H1 (cell line): Measurements from ENCODE around the gene CDHR2. TPM values are rescaled to one million over a fixed set of nuclear protein-coding genes. Genes with fewer than 3 reads are reported as not detected.
A peak's percentile ranks its signal among the peaks of the same experiment; 100 is the strongest.

ENCODE experiments used
- CTCF ChIA-PET: fragments of 300-600 bp; sonication (Branson Sonifier 250); formaldehyde crosslinking; loops from one replicate; lab custom pipeline; 2021; ENCODE audit not compliant: partially characterized antibody; lab: Charles Lee
- POLR2A ChIA-PET: fragments of 300-600 bp; sonication (Branson Sonifier 250); formaldehyde crosslinking; loops from one replicate; lab custom pipeline; 2021; ENCODE audit warnings: inconsistent platforms; ENCODE audit not compliant: partially characterized antibody; lab: Charles Lee
- DNase-seq, 2 experiments: peaks; one replicate each; pipeline versions ENCODE4 v3.0.0 to v3.0.0-alpha.2; 2010 to 2022; ENCODE audit warnings: low spot score in 2 of 2, low read depth in 1 of 2, mixed read lengths in 1 of 2
- FAIRE-seq: peaks from 2 replicates; lab custom pipeline; 2011; peaks lifted over from hg19 to GRCh38; lab: Jason Lieb, UNC
- H2AFZ ChIP-seq: 2 replicates; pipeline ENCODE4 v1.8.1; 2012; ENCODE audit warnings: low read length, inconsistent platforms
- H2AK5ac ChIP-seq: 2 replicates; pipeline ENCODE4 v1.6.1; 2013; ENCODE audit warnings: low read depth, low read length
- H2BK120ac ChIP-seq: replicated peaks from 2 replicates; pipeline ENCODE3; 2013; ENCODE audit warnings: low read depth, low read length, inconsistent platforms
- H2BK12ac ChIP-seq: 2 replicates; pipeline ENCODE4 v1.6.1; 2013; ENCODE audit warnings: low read depth, low read length
- H2BK15ac ChIP-seq: 2 replicates; pipeline ENCODE4 v1.6.1; 2013; ENCODE audit warnings: low read length
- H2BK20ac ChIP-seq: 2 replicates; pipeline ENCODE4 v1.6.1; 2013; ENCODE audit warnings: low read length
- H2BK5ac ChIP-seq: 2 replicates; pipeline ENCODE4 v1.6.1; 2013; ENCODE audit warnings: low read depth, low read length
- H3K14ac ChIP-seq: 2 replicates; pipeline ENCODE4 v1.6.1; 2013; ENCODE audit warnings: inconsistent platforms; ENCODE audit not compliant: insufficient read length
- H3K18ac ChIP-seq: 2 replicates; pipeline ENCODE4 v1.6.1; 2013; ENCODE audit warnings: low read length; ENCODE audit errors: extremely low read depth
- H3K23ac ChIP-seq: 2 replicates; pipeline ENCODE4 v1.6.1; 2013; ENCODE audit warnings: inconsistent platforms; ENCODE audit not compliant: insufficient read length
- H3K23me2 ChIP-seq: 2 replicates; pipeline ENCODE4 v1.6.1; 2013; ENCODE audit warnings: low read depth, low read length
- H3K27ac ChIP-seq: 2 replicates; pipeline ENCODE4 v1.6.1; 2011; ENCODE audit warnings: low read depth, low read length, inconsistent platforms
- H3K27me3 ChIP-seq, 4 experiments: replicated peaks in 1 of 4; 1 replicate in 1 of 4; 2 replicates in 3 of 4; pipeline versions ENCODE4 v1.6.1 to v1.8.1; 2011 to 2013; ENCODE audit warnings: low read length in 3 of 4, mild to moderate bottlenecking in 3 of 4, inconsistent platforms in 2 of 4, mixed read lengths in 2 of 4, moderate library complexity in 1 of 4; ENCODE audit not compliant: control insufficient read depth in 3 of 4, insufficient read depth in 3 of 4; ENCODE audit errors: extremely low read depth in 1 of 4
- H3K36me3 ChIP-seq, 4 experiments: 2 replicates each; pipeline versions ENCODE4 v1.6.1 to v1.8.1; 2011 to 2013; ENCODE audit warnings: mild to moderate bottlenecking in 4 of 4, low read length in 3 of 4, moderate library complexity in 2 of 4, control low read depth in 1 of 4, inconsistent platforms in 1 of 4; ENCODE audit not compliant: insufficient read depth in 4 of 4, control insufficient read depth in 2 of 4
- H3K4ac ChIP-seq: replicated peaks from 2 replicates; pipeline ENCODE3; 2013; ENCODE audit warnings: low read length, low read depth, mixed read lengths, inconsistent platforms; ENCODE audit not compliant: insufficient read length
- H3K4me1 ChIP-seq, 4 experiments: replicated peaks in 1 of 4; 1 replicate in 1 of 4; 2 replicates in 3 of 4; pipeline versions ENCODE4 v1.6.1 to v1.8.1; 2011 to 2013; ENCODE audit warnings: low read length in 3 of 4, inconsistent platforms in 2 of 4, mixed read lengths in 1 of 4; ENCODE audit not compliant: insufficient read depth in 4 of 4, control insufficient read depth in 3 of 4
- H3K4me2 ChIP-seq, 2 experiments: 2 replicates each; pipeline versions ENCODE4 v1.6.1 to v1.8.1; 2011 to 2013; ENCODE audit warnings: low read depth in 2 of 2, low read length in 2 of 2, control low read depth in 1 of 2, inconsistent platforms in 1 of 2, mild to moderate bottlenecking in 1 of 2; ENCODE audit not compliant: insufficient read depth in 1 of 2
- H3K4me3 ChIP-seq, 4 experiments: fragments of 200-600, 300-600 bp in 1 of 4; sonication (generic), shearing (Covaris generic), sonication (Bioruptor Twin) in 1 of 4; 2 replicates each; pipeline versions ENCODE4 v1.5.1 to v1.8.1; 2011 to 2016; ENCODE audit warnings: low read length in 4 of 4, low read depth in 3 of 4, control low read depth in 2 of 4, inconsistent platforms in 2 of 4, mild to moderate bottlenecking in 2 of 4, mixed read lengths in 1 of 4, moderate library complexity in 1 of 4; ENCODE audit not compliant: insufficient read depth in 2 of 4; ENCODE audit errors: extremely low read depth in 1 of 4
- H3K56ac ChIP-seq: replicated peaks from 2 replicates; pipeline ENCODE3; 2013; ENCODE audit warnings: low read depth, mild to moderate bottlenecking, mixed read lengths, low read length, inconsistent platforms; ENCODE audit not compliant: insufficient read length
- H3K79me1 ChIP-seq: 2 replicates; pipeline ENCODE4 v1.6.1; 2013; ENCODE audit warnings: low read depth, low read length, control low read depth
- H3K79me2 ChIP-seq, 2 experiments: 2 replicates each; pipeline versions ENCODE4 v1.6.1 to v1.8.1; 2012 to 2013; ENCODE audit warnings: low read length in 2 of 2, mild to moderate bottlenecking in 2 of 2, inconsistent platforms in 1 of 2; ENCODE audit not compliant: insufficient read depth in 2 of 2, control insufficient read depth in 1 of 2
- H3K9ac ChIP-seq, 4 experiments: replicated peaks in 1 of 4; 1 replicate in 1 of 4; 2 replicates in 3 of 4; pipeline versions ENCODE4 v1.6.1 to v1.8.1; 2011 to 2013; ENCODE audit warnings: low read depth in 3 of 4, low read length in 3 of 4, control low read depth in 2 of 4, mild to moderate bottlenecking in 2 of 4, moderate library complexity in 2 of 4, inconsistent platforms in 1 of 4; ENCODE audit errors: extremely low read depth in 1 of 4
- H3K9me3 ChIP-seq, 2 experiments: 2 replicates each; pipeline versions ENCODE4 v1.6.1 to v1.8.1; 2012 to 2013; ENCODE audit warnings: mild to moderate bottlenecking in 2 of 2, moderate library complexity in 2 of 2, control low read depth in 1 of 2, inconsistent platforms in 1 of 2, low read depth in 1 of 2, low read length in 1 of 2, mixed read lengths in 1 of 2; ENCODE audit not compliant: insufficient read depth in 2 of 2
- H4K20me1 ChIP-seq, 2 experiments: replicated peaks in 1 of 2; 2 replicates each; pipeline versions ENCODE3 to v1.8.1; 2011 to 2013; ENCODE audit warnings: inconsistent platforms in 2 of 2, low read length in 2 of 2, mild to moderate bottlenecking in 1 of 2; ENCODE audit not compliant: insufficient read depth in 2 of 2, control insufficient read depth in 1 of 2
- H4K5ac ChIP-seq: 2 replicates; pipeline ENCODE4 v1.6.1; 2013; ENCODE audit warnings: low read length, low read depth, mixed read lengths, inconsistent platforms; ENCODE audit not compliant: insufficient read length
- H4K8ac ChIP-seq: 2 replicates; pipeline ENCODE4 v1.8.0; 2013; ENCODE audit warnings: mild to moderate bottlenecking, moderate library complexity, low read length, inconsistent platforms; ENCODE audit not compliant: insufficient read depth; ENCODE audit errors: extremely low read depth
- H4K91ac ChIP-seq: replicated peaks from 2 replicates; pipeline ENCODE3; 2013; ENCODE audit warnings: low read length, mixed read lengths, inconsistent platforms; ENCODE audit not compliant: insufficient read length
- E2F6 ChIP-seq: IDR thresholded peaks from 2 replicates; pipeline ENCODE4 v1.6.1; 2012; ENCODE audit warnings: inconsistent platforms
- EZH2 ChIP-seq: fragments of 200-600 bp; sonication (generic); IDR thresholded peaks from 2 replicates; pipeline ENCODE4 v1.7.1; 2012; ENCODE audit warnings: low read depth, mild to moderate bottlenecking, moderate library complexity, low read length, inconsistent platforms; ENCODE audit not compliant: severe bottlenecking
- JUND ChIP-seq: IDR thresholded peaks from 2 replicates; pipeline ENCODE4 v1.6.1; 2011; ENCODE audit warnings: mild to moderate bottlenecking, improper control_type of control experiment, low read length
- MAX ChIP-seq: IDR thresholded peaks from 2 replicates; pipeline ENCODE4 v1.6.1; 2012; ENCODE audit warnings: inconsistent platforms
- PHF8 ChIP-seq: fragments of 200-600 bp; sonication (generic); conservative IDR thresholded peaks from 2 replicates; pipeline ENCODE4 v1.7.1; 2012; ENCODE audit warnings: low read depth, mild to moderate bottlenecking, inconsistent platforms, low read length, moderate library complexity
- POLR2A ChIP-seq, 2 experiments: IDR thresholded peaks; 1 replicate in 1 of 2; 2 replicates in 1 of 2; pipeline ENCODE4 v1.6.1; 2011; ENCODE audit warnings: low read depth in 2 of 2, low read length in 2 of 2, mild to moderate bottlenecking in 2 of 2; ENCODE audit errors: control extremely low read depth in 1 of 2
- RAD21 ChIP-seq, 2 experiments: IDR thresholded peaks in 1 of 2; conservative IDR thresholded peaks in 1 of 2; 2 replicates each; pipeline ENCODE4 v1.6.1; 2011; ENCODE audit warnings: low read depth in 2 of 2, low read length in 2 of 2, improper control_type of control experiment in 1 of 2, inconsistent platforms in 1 of 2, mild to moderate bottlenecking in 1 of 2, moderate library complexity in 1 of 2
- TAF1 ChIP-seq: IDR thresholded peaks from 2 replicates; pipeline ENCODE4 v1.6.1; 2011; ENCODE audit warnings: mild to moderate bottlenecking, low read depth, low read length
- WGBS, 2 experiments: shearing (Covaris generic) in 1 of 2; methylation state at CpG; one replicate each; pipeline versions ENCODE4 v1.1.6 to v1.1.7; 2013 to 2015; ENCODE audit warnings: low lambda C conversion rate in 2 of 2, mixed read lengths in 2 of 2, inconsistent platforms in 1 of 2, low coverage in 1 of 2, missing lambda C conversion rate in 1 of 2; ENCODE audit not compliant: insufficient replicate concordance in 2 of 2, insufficient coverage in 1 of 2, insufficient read length in 1 of 2; ENCODE audit errors: extremely low coverage in 1 of 2, missing lambda C conversion rate in 1 of 2; 5-methylcytosine and 5-hydroxymethylcytosine counted together
- polyA plus RNA-seq, 7 experiments: library from polyadenylated mRNA; depleted of rRNA in 3 of 7; stranded (reverse) in 5 of 7; unstranded in 2 of 7; fragments of >200 nt in 5 of 7; fragments of 200-250 nt in 2 of 7; gene quantifications; 1 replicate in 5 of 7; 2 replicates in 1 of 7; 4 replicates in 1 of 7; pipeline versions ENCODE4 v1.2.1 to v1.2.3, GENCODE V29; 2011 to 2013; ENCODE audit warnings: missing spikeins in 2 of 7, mixed read lengths in 2 of 7
- total RNA-seq: library from RNA; stranded (reverse); fragmentation: NEBNext Ultra II Directional; extraction: Animal tissue kit (Norgen Biotek cat#: 25700); gene quantifications from 2 replicates; pipeline ENCODE4 v1.2.1, GENCODE V29; 2021

CDHR2 gene
- total and polyA plus RNA-seq, 2 of the 8 experiments (the other 6 are each of a cell fraction or from before 2014, with no cell fraction given): 0.02 to 0.43 TPM

DNA sequence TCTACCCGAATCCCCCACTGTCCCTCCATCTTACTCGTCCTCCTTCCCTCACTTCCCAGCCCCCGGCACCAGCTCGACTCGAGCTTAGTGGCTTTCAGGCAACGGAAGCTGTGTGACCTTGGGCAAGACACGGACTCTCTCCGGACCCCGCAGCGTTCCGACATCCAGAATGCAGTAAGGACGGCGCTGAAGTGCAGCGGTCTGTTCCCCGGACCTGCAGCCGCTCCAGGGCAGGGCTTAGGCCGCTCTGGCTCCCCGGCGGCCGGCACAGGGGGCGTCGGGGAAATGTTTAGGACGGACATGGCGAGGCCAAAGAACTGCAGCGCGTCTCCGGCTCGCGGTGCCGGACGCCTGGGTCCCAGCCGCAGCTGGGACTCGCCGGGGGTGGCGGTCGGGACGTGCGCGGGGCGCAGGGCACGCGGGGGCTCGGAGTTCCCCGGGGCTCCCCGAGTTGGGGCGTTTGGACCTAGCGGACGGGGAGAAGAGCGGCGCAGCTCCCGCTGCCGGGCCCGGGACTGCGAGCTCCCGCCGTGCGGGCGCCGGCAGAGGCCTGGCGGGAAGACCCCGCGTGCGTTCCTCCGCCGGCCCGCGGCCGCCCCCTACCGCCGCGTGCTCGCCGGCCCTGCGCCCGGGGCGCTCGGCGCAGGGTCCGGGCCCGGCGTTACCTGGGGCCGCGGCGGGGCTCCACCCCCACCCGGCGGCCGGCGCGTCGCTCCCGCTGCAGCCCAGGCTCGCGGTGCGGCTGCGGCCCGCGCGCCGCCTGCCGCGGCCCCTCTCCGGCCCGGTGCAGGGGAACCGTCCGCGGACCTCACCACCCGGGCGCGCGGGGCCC is 6.3 kb upstream of the CDHR2 start:
- no peaks in the 10 kb centered on the region; a peak in 1 of 7 replicates for H3K27me3 ChIP-seq
- DNase-seq: peak in 1 of 2 experiments; percentile 84
- peak overlapping the region; percentile 55; the same call in 1 of the 2 replicates for H3K18ac ChIP-seq
- H2BK12ac ChIP-seq: 0 out of 2 replicates have a peak overlapping the region, but pooled peaks have one; percentile 56
- H3K4me2 ChIP-seq: peak overlapping the region; percentile 91 to 93
- H3K4me1 ChIP-seq: peaks cover 9 to 18% (median 18%) of the 10 kb centered on the region in 4 experiments
- no peak overlapping the region; the same call in 1 of the 2 replicates for H4K8ac ChIP-seq
- H3K27ac ChIP-seq: peak overlapping the region; percentile 51; the same call in 1 of the 2 replicates
- peaks cover 2% of the 10 kb centered on the region; the same call in 1 of the 2 replicates for H3K79me1 ChIP-seq
- H2BK120ac ChIP-seq: no peak overlapping the region
- no peak overlapping the region for H3K14ac ChIP-seq
- no peak overlapping the region for H3K23ac ChIP-seq
- H4K5ac ChIP-seq: no peak overlapping the region
- H2AK5ac ChIP-seq: peak overlapping the region; percentile 79; the same call in 1 of the 2 replicates
- H3K36me3 ChIP-seq: no peaks in the 10 kb centered on the region
- H3K4me3 ChIP-seq: peak overlapping the region; percentile 66 to 81 (median 71)
- no peak overlapping the region; the same call in 1 of the 2 replicates for H2AFZ ChIP-seq
- H3K9ac ChIP-seq: peak overlapping the region in 3 of 4 experiments; percentile 55 to 60 (median 59); a peak in 5 of 7 replicates
- H2BK5ac ChIP-seq: peak overlapping the region; percentile 77; the same call in 1 of the 2 replicates
- ChIA-PET POLR2A (interaction anchor here (0.6 to 21.1 kb wide), 18 partner anchors 7 to 625 kb away, joined by 3 to 458 read pairs (median 4); partner anchors contain the start of genes CLTB, HIGD2A, NOP16 and RNF44), CTCF (interaction anchor here (0.6 to 3.7 kb wide), 12 partner anchors 9 to 176 kb away, joined by 3 to 27 read pairs (median 4); no protein-coding TSS in a partner anchor)
- peak overlapping the region; percentile 22 for H4K91ac ChIP-seq
- peaks cover 11% of the 10 kb centered on the region; the same call in 1 of the 2 replicates for H3K23me2 ChIP-seq
- peak overlapping the region; percentile 3 for H3K56ac ChIP-seq
- no peak overlapping the region for H2BK15ac ChIP-seq
- 3% methylated on average over 62 of the region's 110 CpGs; no CpG with 5 or more reads in 1 of the 2 experiments for WGBS, 2 experiments
- peaks cover 0 to 1% of the 10 kb centered on the region in 2 experiments for H4K20me1 ChIP-seq
- H2BK20ac ChIP-seq: no peak overlapping the region
- no peaks in the 10 kb centered on the region for H3K79me2 ChIP-seq
- peak overlapping the region; percentile 1 for H3K4ac ChIP-seq
- no peaks in the 10 kb centered on the region for H3K9me3 ChIP-seq
- FAIRE-seq: no peak
- TF ChIP-seq E2F6: peak; percentile 59
- no peak for TF ChIP-seq JUND
- peak in 1 of 2 experiments; percentile 46; a peak in 2 of 4 replicates for TF ChIP-seq RAD21 (IDR thresholded peaks at IDR 0.05 in 1 of 2, conservative IDR thresholded peaks at IDR 0.05 in 1 of 2; ENCODE audit: low read depth in 2 of 2, low read length in 2 of 2)
- peak in 1 of 2 experiments; percentile 50; a peak in 1 of 3 replicates for TF ChIP-seq POLR2A (IDR thresholded peaks at IDR 0.05; ENCODE audit: control extremely low read depth in 1 of 2, low read depth in 2 of 2, low read length in 2 of 2)
- peak; percentile 41 for TF ChIP-seq EZH2
- peak; percentile 24; the same call in 1 of the 2 replicates for TF ChIP-seq TAF1
- peak; percentile 44; the same call in 1 of the 2 replicates for TF ChIP-seq PHF8
- peak; percentile 54; the same call in 1 of the 2 replicates for TF ChIP-seq MAX
